Raji (cell line): ENCODE measurements around the gene SOD2.

ENCODE experiments used
- POLR2A ChIP-seq: IDR thresholded peaks from 2 replicates; pipeline ENCODE4 v1.6.1; 2011; ENCODE audit warnings: low read depth, low read length, control low read depth; ENCODE audit not compliant: insufficient read depth

The SOD2 gene

GRCh38 chr6:159693128-159693893 is at the start of gene SOD2:
SOD2 (minus strand) TSS chr6:159693241; CDS start chr6:159693167, 74 bp downstream.
- TF ChIP-seq POLR2A: peak; percentile 92

GRCh38 chr6:159742165-159742564 is 49.1 kb upstream of the SOD2 start:
- TF ChIP-seq POLR2A: no peak

DNA sequence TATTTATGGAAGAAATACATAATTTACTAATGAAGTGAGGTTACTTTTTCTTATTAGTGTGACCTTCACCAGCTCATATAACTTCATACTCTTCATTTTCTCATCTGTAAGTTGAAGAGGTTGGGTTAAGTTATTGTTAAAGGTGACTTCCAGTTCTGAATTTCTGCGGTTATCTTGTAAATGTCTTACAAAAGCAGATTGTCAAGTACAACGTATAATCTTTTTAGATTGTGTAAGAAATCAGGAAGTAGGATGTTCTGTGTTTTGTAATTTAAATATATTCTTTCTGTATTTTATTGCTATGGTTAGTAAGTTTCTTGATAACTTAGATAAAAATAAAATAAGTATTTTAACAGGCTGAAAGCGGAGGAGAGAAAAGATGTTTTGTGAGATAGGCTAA is 46.3 kb upstream of the SOD2 start:
- no peak for TF ChIP-seq POLR2A

GRCh38 chr6:159736908-159737307 is 43.9 kb upstream of the SOD2 start:
- no peak for TF ChIP-seq POLR2A

DNA sequence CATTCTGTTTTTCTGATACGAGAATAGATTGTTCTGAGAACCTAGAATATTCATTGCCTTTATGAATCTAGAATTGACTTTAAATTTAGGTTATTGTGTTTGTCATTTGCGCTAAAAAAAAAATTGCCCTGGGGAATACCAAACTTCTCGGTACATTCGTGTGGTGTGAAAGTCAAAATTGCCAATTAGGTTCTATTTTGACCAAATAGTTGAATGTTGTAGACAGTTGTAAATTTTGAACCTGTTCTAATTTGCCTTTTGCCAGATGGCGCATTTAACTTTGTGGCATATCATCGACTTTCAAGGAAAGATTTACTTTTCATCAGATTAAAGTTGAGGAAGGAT is 37.3 kb upstream of the SOD2 start:
- TF ChIP-seq POLR2A: no peak

GRCh38 chr6:159729598-159730331 is 36.7 kb upstream of the SOD2 start:
- TF ChIP-seq POLR2A: no peak

GRCh38 chr6:159728531-159728964 is 35.5 kb upstream of the SOD2 start:
- no peak for TF ChIP-seq POLR2A

- TF ChIP-seq POLR2A: no peak
Measured at GRCh38 chr6:159727717-159728445, 34.8 kb upstream of the SOD2 start.

GRCh38 chr6:159726918-159727716 is 34.1 kb upstream of the SOD2 start, which contains the start of gene WTAP:
WTAP (plus strand) TSS chr6:159727506; CDS start chr6:159736266, 8,760 bp downstream.
- TF ChIP-seq POLR2A: peak; percentile 95

DNA sequence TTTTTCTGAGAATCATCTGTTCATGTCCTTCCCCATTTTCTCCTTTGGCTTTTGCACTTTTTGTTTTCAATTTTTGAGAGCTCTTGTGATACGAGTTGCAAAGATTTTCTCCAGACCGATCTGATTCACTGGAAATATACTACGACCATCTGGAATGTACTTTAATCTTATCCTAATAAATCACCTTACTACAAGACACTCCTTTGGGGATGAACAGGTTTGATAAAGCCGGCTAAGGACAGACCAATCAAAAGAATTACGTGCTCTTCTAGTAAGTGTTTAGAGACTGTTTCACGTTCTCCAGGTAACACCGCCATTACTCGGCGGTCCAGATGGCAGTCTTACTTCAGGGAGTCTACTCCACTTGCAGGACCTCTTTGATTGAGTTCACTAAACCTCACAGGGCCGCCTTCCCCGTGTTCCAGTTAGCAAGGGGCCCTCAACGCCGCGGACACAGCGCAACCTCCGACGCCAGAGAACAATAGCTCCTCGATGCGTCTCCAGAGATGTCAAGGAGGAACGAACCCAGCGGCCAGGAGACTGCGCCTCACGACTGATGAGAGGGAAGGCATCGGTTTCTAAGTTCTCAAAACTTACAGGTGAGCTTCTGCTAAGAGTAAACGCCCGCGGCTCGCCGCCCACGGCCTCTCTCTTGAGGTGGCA is 33.3 kb upstream of the SOD2 start:
- TF ChIP-seq POLR2A: no peak

GRCh38 chr6:159724778-159725177 is 31.7 kb upstream of the SOD2 start:
- TF ChIP-seq POLR2A: no peak

GRCh38 chr6:159723259-159723658 is 30.2 kb upstream of the SOD2 start:
- no peak for TF ChIP-seq POLR2A

DNA sequence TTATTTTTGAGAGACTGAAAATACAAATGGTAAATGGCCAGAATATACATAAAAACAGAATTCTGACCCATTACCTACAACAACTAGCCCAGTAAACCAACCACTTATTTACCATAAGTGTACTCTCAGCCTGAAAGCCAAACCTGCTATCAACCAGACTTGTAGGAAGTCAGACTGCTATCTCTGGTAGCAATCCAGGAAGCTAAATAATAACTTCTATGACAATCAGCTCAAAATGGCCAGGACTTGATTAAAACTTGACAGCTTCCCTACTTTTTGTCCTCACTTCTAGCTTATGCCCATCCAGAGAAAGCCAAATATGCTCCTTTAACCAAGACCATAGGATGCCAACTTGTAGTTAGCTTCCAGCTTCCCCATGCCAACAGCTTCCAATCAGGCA is 29.6 kb upstream of the SOD2 start:
- no peak for TF ChIP-seq POLR2A

GRCh38 chr6:159720708-159721107 is 27.7 kb upstream of the SOD2 start:
- TF ChIP-seq POLR2A: no peak
